Activated CD8-positive, alpha-beta T cell treated with anti-CD3 and anti-CD28 coated beads for 36 hours (primary cell): ENCODE measurements around the gene SRL. TPM values are rescaled to one million over a fixed set of nuclear protein-coding genes. Genes with fewer than 3 reads are reported as not detected.

Source experiments
- ATAC-seq: fragments of 200-7000 bp; cut with Tn5 transposase; one replicate; pipeline ENCODE4 v1.10.0; 2021; ENCODE audit warnings: mild to moderate bottlenecking, moderate library complexity
- CTCF ChIA-PET: fragments of 350-600 bp; sonication (Branson Sonifier 250); formaldehyde crosslinking; loops from one replicate; lab custom pipeline; 2021; ENCODE audit warnings: antibody characterized with exemption; lab: Charles Lee
- POLR2A ChIA-PET: fragments of 350-600 bp; sonication (Branson Sonifier 250); formaldehyde crosslinking; loops from one replicate; lab custom pipeline; 2021; ENCODE audit warnings: antibody characterized with exemption; lab: Charles Lee
- DNase-seq: peaks from one replicate; pipeline ENCODE4 v3.0.0-alpha.2; 2020
- H3K27ac Mint-ChIP-seq: one replicate; pipeline ENCODE4 v1.8.0; 2021; ENCODE audit warnings: mild to moderate bottlenecking, mixed read lengths
- H3K27me3 Mint-ChIP-seq: one replicate; pipeline ENCODE4 v1.8.0; 2021; ENCODE audit warnings: mixed read lengths
- H3K36me3 Mint-ChIP-seq: one replicate; pipeline ENCODE4 v1.8.0; 2021; ENCODE audit warnings: low read depth, mixed read lengths
- H3K4me1 Mint-ChIP-seq: one replicate; pipeline ENCODE4 v1.8.0; 2021; ENCODE audit warnings: low read depth, mixed read lengths
- H3K4me3 Mint-ChIP-seq: one replicate; pipeline ENCODE4 v1.8.0; 2021; ENCODE audit warnings: mild to moderate bottlenecking, moderate library complexity, mixed read lengths
- H3K9me3 Mint-ChIP-seq: one replicate; pipeline ENCODE4 v1.8.0; 2021; ENCODE audit warnings: mixed read lengths
- CTCF ChIP-seq: fragments of 200-600 bp; IDR thresholded peaks from one replicate; pipeline ENCODE4 v1.8.0; 2022; ENCODE audit warnings: antibody characterized with exemption, mild to moderate bottlenecking
- intact Hi-C: fragments of 100-400 bp; cut with micrococcal nuclease; formaldehyde crosslinking; loops from one replicate; pipeline ENCODE4 v1.10.0; 2022
- total RNA-seq, 2 experiments: library from RNA; stranded (reverse); gene quantifications; one replicate each; pipeline ENCODE4 v1.2.3, GENCODE V29; 2021

SRL gene
- total RNA-seq, 2 experiments from 2014 or later = not detected

GRCh38 chr16:4205971-4206370, 35.9 kb downstream of the SRL start:
- ChIA-PET POLR2A (interaction anchor here (1.0 kb wide), 1 partner anchor 13 kb away, joined by 3 read pairs; no protein-coding TSS in a partner anchor), CTCF (interaction anchor here (0.7 kb wide), 1 partner anchor 269 kb away, joined by 3 read pairs; no protein-coding TSS in a partner anchor)
- Mint-ChIP-seq H3K9me3 (no peaks in the 10 kb centered on the region), H3K27me3 (peaks cover 5% of the 10 kb centered on the region), H3K36me3 (no peaks in the 10 kb centered on the region), H3K4me1 (peaks cover 6% of the 10 kb centered on the region), H3K27ac (no peak overlapping the region), H3K4me3 (no peak overlapping the region)
- DNase-seq = no peak
- intact Hi-C loops = no loop called here
- no peak for TF ChIP-seq CTCF
- ATAC-seq = no peak

GRCh38 chr16:4204521-4204920, 37.4 kb downstream of the SRL start:
- DNase-seq (no peak), ATAC-seq (no peak)
- Mint-ChIP-seq H3K36me3 (no peaks in the 10 kb centered on the region), H3K4me1 (peaks cover 12% of the 10 kb centered on the region), H3K4me3 (no peak overlapping the region), H3K9me3 (no peaks in the 10 kb centered on the region), H3K27ac (no peak overlapping the region), H3K27me3 (peaks cover 9% of the 10 kb centered on the region)
- intact Hi-C loops = no loop called here
- no peak for TF ChIP-seq CTCF
- POLR2A ChIA-PET = no interaction called here
- CTCF ChIA-PET = interaction anchor here (0.9 to 2.1 kb wide), 2 partner anchors 50 to 221 kb away, joined by 3 to 5 read pairs; no protein-coding TSS in a partner anchor

GRCh38 chr16:4203748-4204147, 38.1 kb downstream of the SRL start:
- Mint-ChIP-seq H3K9me3 (no peaks in the 10 kb centered on the region), H3K4me3 (no peak overlapping the region), H3K27me3 (peaks cover 9% of the 10 kb centered on the region), H3K4me1 (peaks cover 12% of the 10 kb centered on the region), H3K36me3 (no peaks in the 10 kb centered on the region), H3K27ac (no peak overlapping the region)
- ATAC-seq (no peak), DNase-seq (no peak)
- ChIA-PET POLR2A (no interaction called here), CTCF (interaction anchor here (0.6 to 2.1 kb wide), 2 partner anchors 50 to 120 kb away, joined by 3 to 5 read pairs; no protein-coding TSS in a partner anchor)
- intact Hi-C loops = no loop called here
- no peak for TF ChIP-seq CTCF

GRCh38 chr16:4202615-4203345, 39.1 kb downstream of the SRL start:
- ChIA-PET CTCF (interaction anchor here (0.6 kb wide), 1 partner anchor 121 kb away, joined by 3 read pairs; no protein-coding TSS in a partner anchor), POLR2A (interaction anchor here (0.9 to 1.0 kb wide), 2 partner anchors 9 to 15 kb away, joined by 3 read pairs; no protein-coding TSS in a partner anchor)
- TF ChIP-seq CTCF = no peak

GRCh38 chr16:4200781-4201137, 41.1 kb downstream of the SRL start:
- CTCF ChIA-PET = interaction anchor here (0.7 to 1.6 kb wide), 6 partner anchors 53 to 218 kb away, joined by 3 to 6 read pairs (median 4); no protein-coding TSS in a partner anchor
- H3K27me3 Mint-ChIP-seq = peaks cover 4% of the 10 kb centered on the region
- intact Hi-C loops = no loop called here
- no peak for DNase-seq
- ATAC-seq = no peak
- peaks cover 6% of the 10 kb centered on the region for H3K4me1 Mint-ChIP-seq
- no peaks in the 10 kb centered on the region for H3K9me3 Mint-ChIP-seq
- H3K4me3 Mint-ChIP-seq = no peak overlapping the region
- H3K36me3 Mint-ChIP-seq = no peaks in the 10 kb centered on the region
- H3K27ac Mint-ChIP-seq = no peak overlapping the region
- TF ChIP-seq CTCF = no peak
- POLR2A ChIA-PET = no interaction called here

More at GRCh38 chr16:4202615-4203345, 39.1 kb downstream of the SRL start:
- no peak for ATAC-seq
- H3K27me3 Mint-ChIP-seq = peaks cover 6% of the 10 kb centered on the region
- no peak overlapping the region for H3K27ac Mint-ChIP-seq
- H3K36me3 Mint-ChIP-seq = no peaks in the 10 kb centered on the region
- H3K4me1 Mint-ChIP-seq = peaks cover 12% of the 10 kb centered on the region
- intact Hi-C loops = no loop called here
- no peak overlapping the region for H3K4me3 Mint-ChIP-seq
- no peak for DNase-seq
- no peaks in the 10 kb centered on the region for H3K9me3 Mint-ChIP-seq
